Upper lobe of left lung (tissue), 6 donors: ENCODE measurements around the gene FAM81A. TPM values are rescaled to one million over a fixed set of nuclear protein-coding genes. Genes with fewer than 3 reads are reported as not detected.

Source experiments
- ATAC-seq, 2 donors: fragments of 200-7000 bp; cut with Tn5 transposase; one replicate each; pipeline ENCODE4 v1.9.1; 2022; ENCODE audit warnings: mild to moderate bottlenecking in 2 of 2, moderate library complexity in 2 of 2; ENCODE audit not compliant: low FRiP score in 2 of 2
- DNase-seq, 2 donors: peaks; one replicate each; pipeline ENCODE4 v3.0.0-alpha.2; 2019 to 2020
- H3K27ac ChIP-seq, 4 donors: fragments of 200-600 bp; sonication (generic); one replicate each; pipeline ENCODE4 v1.5.1; 2016 to 2019
- H3K27me3 ChIP-seq, 4 donors: fragments of 200-600 bp; sonication (generic); one replicate each; pipeline ENCODE4 v1.5.1; 2017 to 2019
- H3K36me3 ChIP-seq, 4 donors: fragments of 200-600 bp; sonication (generic); one replicate each; pipeline ENCODE4 v1.5.1; 2016 to 2019
- H3K4me1 ChIP-seq, 4 donors: fragments of 200-600 bp; sonication (generic); one replicate each; pipeline ENCODE4 v1.5.1; 2018 to 2019
- H3K4me3 ChIP-seq, 4 donors: fragments of 200-600 bp; sonication (generic); one replicate each; pipeline ENCODE4 v1.5.1; 2017 to 2019; ENCODE audit warnings: mild to moderate bottlenecking in 2 of 4, moderate library complexity in 1 of 4
- H3K9me3 ChIP-seq, 4 donors: fragments of 200-600 bp; sonication (generic); one replicate each; pipeline ENCODE4 v1.5.1; 2018 to 2019
- CTCF ChIP-seq, 6 experiments: fragments of 450-650 bp in 4 of 6; fragments of 200-600 bp in 2 of 6; sonication (generic) in 2 of 6; IDR thresholded peaks; one replicate each; pipeline ENCODE4 v1.5.1; 2016 to 2019; ENCODE audit warnings: antibody characterized with exemption in 6 of 6
- EP300 ChIP-seq, 4 donors: sonication (generic); formaldehyde crosslinking; IDR thresholded peaks; one replicate each; pipeline ENCODE4 v1.5.1; 2017; ENCODE audit warnings: antibody characterized with exemption in 4 of 4, control low read depth in 2 of 4
- POLR2A ChIP-seq, 4 donors: fragments of 450-650 bp; IDR thresholded peaks; one replicate each; pipeline ENCODE4 v1.5.1; 2016 to 2017; ENCODE audit warnings: antibody characterized with exemption in 4 of 4, mild to moderate bottlenecking in 2 of 4
- POLR2AphosphoS5 ChIP-seq, 2 donors: sonication (generic); formaldehyde crosslinking; IDR thresholded peaks; one replicate each; pipeline ENCODE4 v1.5.1; 2017; ENCODE audit warnings: antibody characterized with exemption in 2 of 2
- WGBS, 2 donors: methylation state at CpG; one replicate each; pipeline ENCODE4 v1.1.5; 2017 to 2018; 5-methylcytosine and 5-hydroxymethylcytosine counted together
- total RNA-seq, 6 donors: library from RNA; depleted of rRNA in 4 of 6; stranded (reverse); fragments of >200 nt in 4 of 6; gene quantifications; one replicate each; pipeline versions ENCODE4 v1.1.0 to v1.2.1, GENCODE V29; 2016 to 2021
- donor health status: DM: no; HTN: no; CAD: no; lungs with moderate emphysema.
- donor health status: DM: no; HTN: yes; CAD: no; lungs with severe emphysema.

Gene FAM81A
- total RNA-seq, 6 donors from 2014 or later = 0.11 to 10.8 (median 0.80) TPM; not detected in 1

GRCh38 chr15:59557581-59557980, 119.6 kb downstream of the FAM81A start:
- H3K27ac ChIP-seq = no peak overlapping the region

DNA sequence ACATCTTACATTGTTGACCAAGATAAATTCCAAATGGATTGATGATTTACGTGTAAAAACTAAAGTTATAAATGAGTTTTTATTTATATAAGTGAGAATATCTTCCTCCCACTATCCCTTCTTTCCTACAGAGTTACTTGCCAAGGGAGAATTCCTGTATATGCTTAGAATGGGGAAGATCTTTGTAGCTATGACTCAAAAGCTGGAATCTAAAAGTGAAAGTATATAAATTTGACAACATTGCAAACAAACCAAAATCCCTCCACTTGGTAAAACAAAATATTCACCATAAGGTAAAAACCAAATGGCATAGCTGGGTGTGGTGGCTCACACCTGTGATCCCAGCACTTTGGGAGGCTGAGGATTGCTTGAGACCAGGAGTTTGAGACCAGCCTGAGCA, 120.9 kb downstream of the FAM81A start:
- Histone ChIP-seq H3K27ac (no peak overlapping the region), H3K36me3 (no peaks in the 10 kb centered on the region), H3K4me3 (no peak overlapping the region), H3K4me1 (no peaks in the 10 kb centered on the region), H3K27me3 (no peaks in the 10 kb centered on the region), H3K9me3 (no peaks in the 10 kb centered on the region)
- 79 to 82% methylated on average over 1 of the region's 1 CpG for WGBS, 2 donors
- no peak for ATAC-seq
- TF ChIP-seq POLR2A (IDR thresholded peaks at IDR 0.05) = no peak
- no peak for TF ChIP-seq CTCF (IDR thresholded peaks at IDR 0.05)
- no peak for TF ChIP-seq POLR2AphosphoS5 (IDR thresholded peaks at IDR 0.05)
- no peak for TF ChIP-seq EP300 (IDR thresholded peaks at IDR 0.05)
- DNase-seq = no peak

More at GRCh38 chr15:59557581-59557980, 119.6 kb downstream of the FAM81A start:
- H3K4me1 ChIP-seq = no peaks in the 10 kb centered on the region
- H3K4me3 ChIP-seq = no peak overlapping the region
- no peaks in the 10 kb centered on the region for H3K27me3 ChIP-seq
- no peaks in the 10 kb centered on the region for H3K9me3 ChIP-seq
- 65 to 66% methylated on average over 3 of the region's 3 CpGs for WGBS, 2 donors
- TF ChIP-seq POLR2AphosphoS5 (IDR thresholded peaks at IDR 0.05) (no peak), POLR2A (IDR thresholded peaks at IDR 0.05) (no peak), CTCF (IDR thresholded peaks at IDR 0.05) (no peak), EP300 (IDR thresholded peaks at IDR 0.05) (no peak)
- ATAC-seq (no peak), DNase-seq (no peak)
- H3K36me3 ChIP-seq = no peaks in the 10 kb centered on the region

DNA sequence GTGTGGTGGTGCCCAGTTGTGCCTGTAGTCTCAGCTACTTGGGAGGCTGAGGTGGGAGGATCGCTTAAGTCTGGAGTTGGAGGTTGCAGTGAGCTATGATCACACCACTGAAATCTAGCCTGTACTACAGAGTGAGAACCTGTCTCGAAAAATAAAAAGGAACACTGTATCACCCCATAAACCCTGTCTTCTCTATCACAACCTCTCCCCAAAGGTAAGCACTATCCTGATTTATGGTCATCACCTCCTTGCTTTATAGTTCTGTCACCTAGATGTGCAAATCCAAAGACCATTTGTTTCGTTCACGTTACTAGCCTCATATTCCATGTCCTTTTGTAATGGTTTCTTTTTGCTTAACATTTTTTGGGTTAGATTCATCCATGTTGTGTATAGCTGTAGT, 123.6 kb downstream of the FAM81A start:
- no peaks in the 10 kb centered on the region for H3K36me3 ChIP-seq
- no peak overlapping the region for H3K27ac ChIP-seq
- TF ChIP-seq POLR2AphosphoS5 (IDR thresholded peaks at IDR 0.05) (no peak), EP300 (IDR thresholded peaks at IDR 0.05) (no peak), CTCF (IDR thresholded peaks at IDR 0.05) (no peak), POLR2A (IDR thresholded peaks at IDR 0.05) (no peak)
- H3K4me3 ChIP-seq = no peak overlapping the region
- DNase-seq (no peak), ATAC-seq (no peak)
- H3K4me1 ChIP-seq = no peaks in the 10 kb centered on the region
- WGBS, 2 donors = 93 to 96% methylated on average over 4 of the region's 4 CpGs
- H3K9me3 ChIP-seq = peaks cover 0 to 9% (median 3%) of the 10 kb centered on the region in 4 donors
- no peaks in the 10 kb centered on the region for H3K27me3 ChIP-seq

GRCh38 chr15:59562448-59563186, 124.6 kb downstream of the FAM81A start:
- no peak overlapping the region for H3K4me3 ChIP-seq
- 92 to 95% methylated on average over 2 of the region's 2 CpGs for WGBS, 2 donors
- no peaks in the 10 kb centered on the region for H3K36me3 ChIP-seq
- H3K27ac ChIP-seq = no peak overlapping the region
- ATAC-seq (no peak), DNase-seq (no peak)
- TF ChIP-seq POLR2AphosphoS5 (IDR thresholded peaks at IDR 0.05) (no peak), CTCF (IDR thresholded peaks at IDR 0.05) (no peak), POLR2A (IDR thresholded peaks at IDR 0.05) (no peak), EP300 (IDR thresholded peaks at IDR 0.05) (no peak)
- H3K27me3 ChIP-seq = no peaks in the 10 kb centered on the region
- peaks cover 0 to 9% (median 3%) of the 10 kb centered on the region in 4 donors for H3K9me3 ChIP-seq
- no peaks in the 10 kb centered on the region for H3K4me1 ChIP-seq

GRCh38 chr15:59565299-59565698, 127.3 kb downstream of the FAM81A start:
- no peak for ATAC-seq
- TF ChIP-seq POLR2A (IDR thresholded peaks at IDR 0.05) (no peak), POLR2AphosphoS5 (IDR thresholded peaks at IDR 0.05) (no peak), CTCF (IDR thresholded peaks at IDR 0.05) (no peak), EP300 (IDR thresholded peaks at IDR 0.05) (no peak)
- peaks cover 0 to 9% (median 3%) of the 10 kb centered on the region in 4 donors for H3K9me3 ChIP-seq
- no peak overlapping the region for H3K27ac ChIP-seq
- no peaks in the 10 kb centered on the region for H3K27me3 ChIP-seq
- H3K4me3 ChIP-seq = no peak overlapping the region
- no peaks in the 10 kb centered on the region for H3K36me3 ChIP-seq
- no peak for DNase-seq
- H3K4me1 ChIP-seq = no peaks in the 10 kb centered on the region
- WGBS, 2 donors = 91 to 94% methylated on average over 4 of the region's 4 CpGs
